Endothelial cell (in vitro differentiated cells): ENCODE measurements around the gene MYOF. TPM values are rescaled to one million over a fixed set of nuclear protein-coding genes. Genes with fewer than 3 reads are reported as not detected.

ENCODE experiments used
- DNase-seq: peaks from one replicate; pipeline ENCODE4 v3.0.0; 2021; ENCODE audit warnings: low spot score
- H3K27ac Mint-ChIP-seq: one replicate; pipeline ENCODE4 v1.8.0; 2021; ENCODE audit warnings: mixed read lengths, inconsistent platforms; ENCODE audit not compliant: unreplicated experiment
- H3K27me3 Mint-ChIP-seq: one replicate; pipeline ENCODE4 v1.8.0; 2021; ENCODE audit warnings: mild to moderate bottlenecking, moderate library complexity, mixed read lengths, inconsistent platforms; ENCODE audit not compliant: unreplicated experiment
- H3K36me3 Mint-ChIP-seq: one replicate; pipeline ENCODE4 v1.8.0; 2021; ENCODE audit warnings: mild to moderate bottlenecking, low read depth, mixed read lengths, inconsistent platforms; ENCODE audit not compliant: unreplicated experiment
- H3K4me1 Mint-ChIP-seq: one replicate; pipeline ENCODE4 v1.8.0; 2021; ENCODE audit warnings: mild to moderate bottlenecking, mixed read lengths, inconsistent platforms; ENCODE audit not compliant: unreplicated experiment
- H3K4me3 Mint-ChIP-seq: one replicate; pipeline ENCODE4 v1.8.0; 2021; ENCODE audit warnings: mild to moderate bottlenecking, mixed read lengths, inconsistent platforms; ENCODE audit not compliant: unreplicated experiment
- H3K9me3 Mint-ChIP-seq: one replicate; pipeline ENCODE4 v1.8.0; 2021; ENCODE audit warnings: mixed read lengths, inconsistent platforms; ENCODE audit not compliant: unreplicated experiment
- long read RNA-seq: library from polyadenylated mRNA; unstranded; transcript quantifications from one replicate; pipeline ENCODE4 v2.0.0, GENCODE V29; 2020; ENCODE audit not compliant: unreplicated experiment
- total RNA-seq: library from RNA; stranded (reverse); fragmentation: NEBNext Ultra II Directional; extraction: Animal tissue kit (Norgen Biotek cat#: 25700); gene quantifications from one replicate; pipeline ENCODE4 v1.2.1, GENCODE V29; 2021; ENCODE audit not compliant: unreplicated experiment
- TF ChIP-seq, protein P1 (sequence below): fragments of 200-600 bp; sonication (generic); IDR thresholded peaks from one replicate; pipeline ENCODE4 v1.5.0; 2021; ENCODE audit warnings: antibody characterized with exemption; ENCODE audit not compliant: unreplicated experiment

MYOF gene
- 12.4 TPM for total RNA-seq
- long read RNA-seq, partial matches to known transcripts = 1 of 1 reads
- long read RNA-seq, other reads (novel, unspliced or antisense) = 0 of 1 reads

DNA sequence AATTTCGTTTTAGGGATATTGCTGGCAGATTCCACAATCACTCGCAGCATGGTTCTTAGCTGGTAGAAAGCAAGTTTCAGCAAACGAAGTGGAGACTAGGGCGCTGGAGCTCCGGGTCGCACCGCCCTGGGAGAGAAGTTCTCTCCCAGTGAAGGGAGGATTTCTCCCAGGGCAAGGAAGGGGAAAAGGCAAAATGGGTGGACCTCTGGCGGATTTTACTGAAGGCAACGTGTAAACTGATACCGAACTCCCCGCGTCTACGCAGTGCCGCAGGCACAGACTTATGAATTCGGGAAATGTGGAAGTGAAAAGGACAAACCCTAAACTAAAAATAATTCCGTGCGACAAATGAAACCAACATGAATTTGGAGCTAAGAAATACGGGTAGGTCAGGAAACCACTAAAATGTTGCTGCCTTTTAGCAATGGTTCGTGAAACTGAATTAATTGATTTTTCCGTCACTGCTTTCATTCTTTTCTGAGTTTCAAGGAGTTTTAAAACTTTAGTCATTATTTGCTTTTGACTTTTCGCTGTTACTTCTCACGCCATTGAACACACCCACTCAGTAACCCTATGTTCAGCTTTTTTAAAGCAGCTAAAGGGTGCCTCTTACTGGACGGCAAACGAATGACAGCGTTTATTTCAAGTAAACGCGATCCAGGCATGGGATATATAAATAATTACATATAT, at the start of gene MYOF:
Gene MYOF (minus strand): TSS at position 190 of the 690 bp plus-strand sequence. CDS start 140 bp downstream, at position 50.
- Mint-ChIP-seq H3K27me3 (no peaks in the 10 kb centered on the region), H3K27ac (peak within 1 kb of the TSS; percentile 64), H3K36me3 (no peaks in the 10 kb centered on the region), H3K4me3 (peak within 1 kb of the TSS; percentile 92), H3K4me1 (peaks cover 11% of the 10 kb centered on the region), H3K9me3 (no peaks in the 10 kb centered on the region)
- TF ChIP-seq, protein P1, sequence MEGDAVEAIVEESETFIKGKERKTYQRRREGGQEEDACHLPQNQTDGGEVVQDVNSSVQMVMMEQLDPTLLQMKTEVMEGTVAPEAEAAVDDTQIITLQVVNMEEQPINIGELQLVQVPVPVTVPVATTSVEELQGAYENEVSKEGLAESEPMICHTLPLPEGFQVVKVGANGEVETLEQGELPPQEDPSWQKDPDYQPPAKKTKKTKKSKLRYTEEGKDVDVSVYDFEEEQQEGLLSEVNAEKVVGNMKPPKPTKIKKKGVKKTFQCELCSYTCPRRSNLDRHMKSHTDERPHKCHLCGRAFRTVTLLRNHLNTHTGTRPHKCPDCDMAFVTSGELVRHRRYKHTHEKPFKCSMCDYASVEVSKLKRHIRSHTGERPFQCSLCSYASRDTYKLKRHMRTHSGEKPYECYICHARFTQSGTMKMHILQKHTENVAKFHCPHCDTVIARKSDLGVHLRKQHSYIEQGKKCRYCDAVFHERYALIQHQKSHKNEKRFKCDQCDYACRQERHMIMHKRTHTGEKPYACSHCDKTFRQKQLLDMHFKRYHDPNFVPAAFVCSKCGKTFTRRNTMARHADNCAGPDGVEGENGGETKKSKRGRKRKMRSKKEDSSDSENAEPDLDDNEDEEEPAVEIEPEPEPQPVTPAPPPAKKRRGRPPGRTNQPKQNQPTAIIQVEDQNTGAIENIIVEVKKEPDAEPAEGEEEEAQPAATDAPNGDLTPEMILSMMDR = peak; percentile 71
- peak; percentile 41 for DNase-seq

DNA sequence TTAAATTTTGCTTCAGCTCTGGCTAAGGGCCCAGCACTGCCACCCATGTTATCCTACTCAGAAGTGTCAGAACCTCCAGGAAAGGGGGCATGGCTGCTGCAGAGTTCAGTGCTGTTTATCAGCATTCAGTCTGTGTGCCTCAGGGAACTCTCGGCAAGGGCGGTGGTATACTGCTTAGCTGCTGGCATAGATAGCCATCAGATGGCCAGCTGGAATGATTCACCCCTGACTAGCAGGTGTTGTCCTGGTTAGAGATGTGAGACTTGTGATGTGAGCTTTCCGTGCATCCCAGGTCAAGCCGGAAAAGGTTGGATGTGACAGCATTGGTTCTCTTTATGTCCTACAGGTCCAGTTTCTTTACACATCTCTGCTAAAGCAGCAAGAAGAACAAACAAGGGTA, 36.4 kb upstream of the MYOF start:
- peaks cover 26% of the 10 kb centered on the region for H3K36me3 Mint-ChIP-seq

DNA sequence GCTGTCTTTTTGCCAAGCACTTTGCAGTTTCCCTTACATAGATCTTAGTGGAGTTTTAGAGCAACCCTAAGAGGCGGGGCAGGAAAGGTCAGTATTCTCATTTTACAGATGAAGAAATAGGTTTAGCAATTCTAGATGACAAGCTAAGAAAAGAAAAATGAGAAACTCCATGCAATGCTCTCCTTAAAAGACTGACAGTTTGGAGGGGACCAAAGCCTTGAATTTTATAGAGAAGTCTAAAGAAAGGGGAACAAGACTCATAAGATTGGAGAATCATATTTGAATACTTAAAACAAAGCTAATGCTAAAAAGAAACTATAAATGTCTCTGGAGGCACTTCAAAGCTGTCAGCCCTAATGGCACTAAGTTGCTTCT, 33.9 kb upstream of the MYOF start:
- TF ChIP-seq, protein P1 = no peak
- no peaks in the 10 kb centered on the region for H3K9me3 Mint-ChIP-seq
- no peaks in the 10 kb centered on the region for H3K4me1 Mint-ChIP-seq
- H3K4me3 Mint-ChIP-seq = no peak overlapping the region
- no peak overlapping the region for H3K27ac Mint-ChIP-seq
- peaks cover 20% of the 10 kb centered on the region for H3K36me3 Mint-ChIP-seq
- no peak for DNase-seq
- H3K27me3 Mint-ChIP-seq = peaks cover 3% of the 10 kb centered on the region

More for the DNA sequence above, 36.4 kb upstream of the MYOF start:
- TF ChIP-seq, protein P1 = no peak
- Mint-ChIP-seq H3K4me1 (no peaks in the 10 kb centered on the region), H3K27me3 (no peaks in the 10 kb centered on the region), H3K27ac (no peak overlapping the region), H3K4me3 (no peak overlapping the region), H3K9me3 (no peaks in the 10 kb centered on the region)
- no peak for DNase-seq

DNA sequence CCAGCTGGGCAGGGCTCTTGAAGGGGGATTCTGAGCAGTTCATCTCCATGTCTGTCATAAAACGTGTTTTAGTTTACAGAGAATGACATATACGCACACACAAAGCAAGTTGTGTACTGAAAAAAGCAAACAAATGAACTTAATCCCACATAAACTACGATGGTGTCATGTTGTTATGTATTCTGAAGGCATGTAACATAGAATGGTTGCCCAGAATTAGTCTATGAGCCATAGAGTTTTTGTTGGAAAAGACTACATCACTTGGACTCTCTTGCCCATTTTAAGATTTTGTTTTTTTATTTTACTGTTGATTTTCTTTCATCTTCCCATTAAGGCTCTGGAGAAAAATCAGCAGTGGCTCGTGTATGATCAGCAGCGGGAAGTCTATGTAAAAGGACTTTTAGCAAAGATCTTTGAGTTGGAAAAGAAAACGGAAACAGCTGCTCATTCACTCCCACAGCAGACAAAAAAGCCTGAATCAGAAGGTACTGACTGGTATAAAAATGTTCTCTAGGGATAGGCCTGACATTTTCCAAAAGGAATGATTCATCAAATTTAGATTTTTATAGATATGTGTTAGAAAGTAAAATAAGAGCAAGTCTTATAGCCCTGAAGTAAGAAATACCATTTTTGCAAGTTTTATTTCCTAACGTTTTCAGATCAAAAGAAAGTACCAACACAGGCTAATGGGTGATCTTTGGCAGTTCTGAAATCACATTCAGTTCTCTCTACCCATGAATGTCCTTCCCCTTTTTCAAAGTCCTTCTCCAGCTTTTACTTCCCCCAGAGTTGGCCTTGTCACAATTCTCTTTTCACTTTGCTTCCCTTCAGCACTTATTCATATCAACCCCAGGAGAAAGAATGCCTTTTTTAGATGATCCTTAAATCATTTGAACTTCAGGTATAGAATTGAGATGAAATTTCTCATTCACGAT, 33.2 kb upstream of the MYOF start:
- Mint-ChIP-seq H3K27ac (no peak overlapping the region), H3K4me3 (no peak overlapping the region), H3K36me3 (peaks cover 16% of the 10 kb centered on the region), H3K9me3 (no peaks in the 10 kb centered on the region), H3K27me3 (peaks cover 3% of the 10 kb centered on the region), H3K4me1 (no peaks in the 10 kb centered on the region)
- no peak for DNase-seq
- TF ChIP-seq, protein P1 = no peak
